B cell (primary cell): Measurements from ENCODE around the gene LCOR. TPM values are rescaled to one million over a fixed set of nuclear protein-coding genes. Genes with fewer than 3 reads are reported as not detected.

Source experiments
- ATAC-seq: fragments of 200-7000 bp; cut with Tn5 transposase; one replicate; pipeline ENCODE4 v1.10.0; 2021; ENCODE audit warnings: low read depth, mild to moderate bottlenecking, moderate number of reproducible peaks, moderate library complexity
- CTCF ChIA-PET: fragments of 350-600 bp; sonication (Branson Sonifier 250); formaldehyde crosslinking; loops from one replicate; lab custom pipeline; 2021; ENCODE audit warnings: antibody characterized with exemption, inconsistent platforms; lab: Charles Lee
- POLR2A ChIA-PET: fragments of 350-600 bp; sonication (Branson Sonifier 250); formaldehyde crosslinking; loops from one replicate; lab custom pipeline; 2021; ENCODE audit warnings: antibody characterized with exemption; lab: Charles Lee
- DNase-seq: peaks from one replicate; pipeline ENCODE4 v3.0.0; 2013
- H2AFZ ChIP-seq: 2 replicates; pipeline ENCODE4 v1.6.1; 2012; ENCODE audit warnings: mild to moderate bottlenecking, low read depth, low read length; ENCODE audit not compliant: insufficient read depth, poor library complexity, severe bottlenecking
- H3K27ac ChIP-seq, 2 donors: 1 replicate in 1 of 2; 2 replicates in 1 of 2; pipeline ENCODE4 v1.5.1; 2012 to 2013; ENCODE audit warnings: low read length in 2 of 2, mild to moderate bottlenecking in 2 of 2, moderate library complexity in 1 of 2
- H3K27me3 ChIP-seq, 4 experiments: fragments of 200-600 bp in 1 of 4; sonication (generic) in 1 of 4; replicated peaks in 1 of 4; 1 replicate in 2 of 4; 2 replicates in 2 of 4; pipeline versions ENCODE4 v1.6.1 to v1.7.0; 2013 to 2016; ENCODE audit warnings: low read length in 3 of 4, mild to moderate bottlenecking in 2 of 4, mixed read lengths in 1 of 4, moderate library complexity in 1 of 4; ENCODE audit not compliant: insufficient read depth in 4 of 4, control insufficient read depth in 3 of 4; ENCODE audit errors: control extremely low read depth in 1 of 4
- H3K36me3 ChIP-seq, 2 experiments: replicated peaks in 1 of 2; 1 replicate in 1 of 2; 2 replicates in 1 of 2; pipeline versions ENCODE4 v1.6.1 to v1.7.1; 2013; ENCODE audit warnings: low read length in 1 of 2; ENCODE audit not compliant: insufficient read depth in 2 of 2, control insufficient read depth in 1 of 2; ENCODE audit errors: control extremely low read depth in 1 of 2, extremely low read depth in 1 of 2
- H3K4me1 ChIP-seq, 2 donors: fragments of 200-600 bp in 1 of 2; sonication (generic) in 1 of 2; 1 replicate in 1 of 2; 2 replicates in 1 of 2; pipeline versions ENCODE4 v1.5.1 to v1.6.1; 2013 to 2017; ENCODE audit warnings: low read length in 2 of 2; ENCODE audit not compliant: control insufficient read depth in 2 of 2, insufficient read depth in 2 of 2
- H3K4me2 ChIP-seq: replicated peaks from 2 replicates; pipeline ENCODE3; 2012; ENCODE audit warnings: mild to moderate bottlenecking, low read depth, low read length; ENCODE audit not compliant: poor library complexity, severe bottlenecking
- H3K4me3 ChIP-seq, 5 experiments: fragments of 200-600 bp in 1 of 5; sonication (generic) in 1 of 5; 1 replicate in 3 of 5; 2 replicates in 2 of 5; pipeline versions ENCODE4 v1.5.1 to v1.7.0; 2011 to 2016; ENCODE audit warnings: low read length in 4 of 5, mild to moderate bottlenecking in 4 of 5, low read depth in 2 of 5, control low read depth in 1 of 5, moderate library complexity in 1 of 5; ENCODE audit not compliant: insufficient read depth in 1 of 5; ENCODE audit errors: control extremely low read depth in 1 of 5, extremely low read depth in 1 of 5
- H3K79me2 ChIP-seq: fragments of 200-600 bp; sonication (generic); one replicate; pipeline ENCODE4 v1.6.0; 2016; ENCODE audit warnings: low read length; ENCODE audit not compliant: control insufficient read depth, insufficient read depth
- H3K9ac ChIP-seq: fragments of 200-600 bp; sonication (generic); 2 replicates; pipeline ENCODE4 v1.6.1; 2017; ENCODE audit warnings: mild to moderate bottlenecking, low read length, moderate library complexity
- H3K9me3 ChIP-seq, 3 donors: one replicate each; pipeline versions ENCODE4 v1.6.1 to v1.7.1; 2013; ENCODE audit warnings: low read length in 2 of 3; ENCODE audit not compliant: control insufficient read depth in 2 of 3, insufficient read depth in 1 of 3; ENCODE audit errors: control extremely low read depth in 1 of 3
- H4K20me1 ChIP-seq: 2 replicates; pipeline ENCODE4 v1.6.0; 2012; ENCODE audit warnings: mild to moderate bottlenecking, low read length; ENCODE audit not compliant: insufficient read depth, control insufficient read depth, poor library complexity, severe bottlenecking
- H3K27ac Mint-ChIP-seq: one replicate; pipeline ENCODE4 v1.8.0; 2021; ENCODE audit warnings: mixed read lengths
- H3K27me3 Mint-ChIP-seq: one replicate; pipeline ENCODE4 v1.8.0; 2021; ENCODE audit warnings: mixed read lengths
- H3K4me1 Mint-ChIP-seq: one replicate; pipeline ENCODE4 v1.8.0; 2021; ENCODE audit warnings: mixed read lengths
- H3K4me3 Mint-ChIP-seq: one replicate; pipeline ENCODE4 v1.8.0; 2021; ENCODE audit warnings: mixed read lengths
- H3K9me3 Mint-ChIP-seq: one replicate; pipeline ENCODE4 v1.8.0; 2022; ENCODE audit warnings: mixed read lengths; ENCODE audit not compliant: insufficient read depth
- EZH2 ChIP-seq: IDR thresholded peaks from 2 replicates; pipeline ENCODE4 v1.6.1; 2012; ENCODE audit warnings: borderline replicate concordance, low read depth, mild to moderate bottlenecking, moderate library complexity, low read length; ENCODE audit not compliant: insufficient read depth, poor library complexity, severe bottlenecking
- WGBS: methylation state at CpG from one replicate; pipeline ENCODE4 v1.1.5; 2013; ENCODE audit warnings: missing lambda C conversion rate; ENCODE audit not compliant: insufficient coverage; 5-methylcytosine and 5-hydroxymethylcytosine counted together
- intact Hi-C: fragments of 100-400 bp; cut with micrococcal nuclease; formaldehyde crosslinking; loops from one replicate; pipeline ENCODE4 v1.10.0; 2022
- polyA plus RNA-seq: library from polyadenylated mRNA; depleted of rRNA; stranded (reverse); fragments of >200 nt; gene quantifications from 2 replicates; pipeline ENCODE4 v1.2.3, GENCODE V29; 2012
- total RNA-seq, 2 donors: library from RNA; stranded (reverse); fragments of 120-200 nt in 1 of 2; gene quantifications; 1 replicate in 1 of 2; 2 replicates in 1 of 2; pipeline versions ENCODE4 v1.2.3 to v1.2.4, GENCODE V29; 2013 to 2022
- TF ChIP-seq, protein P1 (sequence below): fragments of 200-600 bp; IDR thresholded peaks from one replicate; pipeline ENCODE4 v1.8.0; 2022; ENCODE audit warnings: antibody characterized with exemption, mild to moderate bottlenecking

Gene LCOR
- total and polyA plus RNA-seq, 2 donors (not counting 1 experiment from before 2014, with no cell fraction given): 5.1 to 70.0 TPM

DNA sequence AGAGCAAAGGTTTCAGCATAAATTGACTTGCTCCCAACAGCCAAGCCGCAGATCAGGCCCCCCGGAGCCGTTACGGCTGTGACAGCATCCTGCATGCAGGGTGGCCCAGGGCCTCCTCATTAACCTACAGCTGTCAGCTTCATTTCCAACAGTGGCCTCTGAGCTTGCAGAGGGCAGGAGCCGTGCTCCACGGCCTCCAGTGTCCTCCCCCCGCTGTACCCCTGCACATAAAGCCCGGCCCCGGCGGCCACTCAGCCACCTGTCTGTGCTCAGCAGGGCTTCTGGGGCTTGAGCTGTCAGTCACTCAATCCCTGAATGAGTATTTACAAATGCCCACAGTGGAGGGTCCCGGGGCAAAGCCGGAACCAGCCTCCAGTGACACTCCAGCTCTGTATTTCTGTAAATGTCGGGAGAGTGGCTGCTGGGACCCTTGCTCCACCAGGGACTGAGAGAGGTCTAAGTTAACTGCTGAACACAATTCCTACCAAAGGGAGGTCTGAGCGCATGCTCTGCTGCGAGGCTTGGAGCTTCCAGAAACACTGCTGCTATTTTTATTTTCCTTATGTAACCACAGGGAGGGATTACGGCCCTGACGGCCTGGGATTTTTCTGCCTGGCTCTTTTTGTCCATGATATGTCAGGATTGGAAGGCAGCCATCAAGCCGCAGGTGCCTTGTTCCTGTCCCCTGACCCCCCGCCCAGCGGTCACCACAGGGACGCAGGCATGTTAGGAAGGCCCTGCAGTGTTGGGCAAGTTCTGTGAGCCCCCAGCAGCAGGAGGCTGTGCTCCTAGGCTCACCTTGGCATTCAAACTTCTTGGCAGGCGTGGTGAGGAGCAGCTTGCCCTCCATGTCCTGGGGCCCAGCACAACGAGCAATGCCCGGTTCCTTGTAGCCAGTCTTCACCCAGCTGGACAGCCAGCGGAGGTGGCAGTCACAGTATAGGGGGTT lies 188.6 kb downstream of the LCOR start:
- ChIA-PET POLR2A (interaction anchor here (1.0 kb wide), 1 partner anchor 12 kb away, joined by 3 read pairs; no protein-coding TSS in a partner anchor), CTCF (interaction anchor here (1.2 kb wide), 1 partner anchor 16 kb away, joined by 4 read pairs; no protein-coding TSS in a partner anchor)
- Histone ChIP-seq H3K9me3 (no peaks in the 10 kb centered on the region), H4K20me1 (no peaks in the 10 kb centered on the region), H3K79me2 (no peaks in the 10 kb centered on the region), H3K27ac (no peak overlapping the region), H3K4me3 (no peak overlapping the region), H3K27me3 (peaks cover 0 to 3% (median 0%) of the 10 kb centered on the region in 4 experiments), H3K4me2 (no peak overlapping the region), H3K4me1 (peaks cover 4 to 15% of the 10 kb centered on the region in 2 donors), H3K9ac (no peak overlapping the region), H3K36me3 (no peaks in the 10 kb centered on the region), H2AFZ (no peak overlapping the region)
- H3K27me3 Mint-ChIP-seq: peaks cover 7% of the 10 kb centered on the region
- 96% methylated on average over 24 of the region's 25 CpGs for WGBS
- ATAC-seq: no peak
- intact Hi-C loops: loop anchor here (10.0 kb wide), 1 partner anchor 256 kb away; no protein-coding TSS in a partner anchor
- peaks cover 16% of the 10 kb centered on the region for H3K4me1 Mint-ChIP-seq
- no peak overlapping the region for H3K4me3 Mint-ChIP-seq
- H3K9me3 Mint-ChIP-seq: no peaks in the 10 kb centered on the region
- TF ChIP-seq EZH2: no peak
- DNase-seq: no peak
- H3K27ac Mint-ChIP-seq: no peak overlapping the region

DNA sequence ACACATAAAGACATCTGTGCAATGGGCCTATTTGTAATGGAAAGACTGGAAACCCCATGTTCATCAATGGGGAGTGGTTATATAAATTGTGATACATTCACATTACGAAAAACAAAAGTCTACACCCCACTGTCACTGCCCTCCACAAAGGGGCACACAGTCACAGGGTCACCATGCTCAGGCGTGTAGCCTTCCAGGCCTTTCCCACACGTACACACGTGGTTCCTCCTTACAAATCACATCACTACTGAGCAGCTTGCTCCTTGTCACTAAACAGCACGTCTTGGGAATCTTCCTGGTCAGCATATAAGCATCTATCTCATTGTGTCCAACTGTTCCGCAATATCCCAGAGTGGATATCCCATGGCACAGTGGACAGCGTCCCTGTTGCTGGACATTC lies 190.5 kb downstream of the LCOR start:
- Histone ChIP-seq H3K4me3 (no peak overlapping the region), H3K9ac (no peak overlapping the region), H3K27ac (no peak overlapping the region), H3K4me1 (peaks cover 0 to 4% of the 10 kb centered on the region in 2 donors), H3K9me3 (no peaks in the 10 kb centered on the region), H3K27me3 (peaks cover 0 to 3% (median 0%) of the 10 kb centered on the region in 4 experiments), H3K79me2 (no peaks in the 10 kb centered on the region), H3K36me3 (no peaks in the 10 kb centered on the region), H2AFZ (no peak overlapping the region), H3K4me2 (no peak overlapping the region), H4K20me1 (no peaks in the 10 kb centered on the region)
- no peak for ATAC-seq
- WGBS: 100% methylated on average over 6 of the region's 7 CpGs
- Mint-ChIP-seq H3K9me3 (no peaks in the 10 kb centered on the region), H3K4me3 (no peak overlapping the region), H3K27ac (no peak overlapping the region), H3K4me1 (peaks cover 8% of the 10 kb centered on the region), H3K27me3 (no peaks in the 10 kb centered on the region)
- ChIA-PET POLR2A (no interaction called here), CTCF (interaction anchor here (0.6 to 1.4 kb wide), 2 partner anchors 15 to 214 kb away, joined by 3 to 6 read pairs; no protein-coding TSS in a partner anchor)
- no peak for DNase-seq
- intact Hi-C loops: loop anchor here (10.0 kb wide), 1 partner anchor 258 kb away; no protein-coding TSS in a partner anchor
- TF ChIP-seq, protein P1, sequence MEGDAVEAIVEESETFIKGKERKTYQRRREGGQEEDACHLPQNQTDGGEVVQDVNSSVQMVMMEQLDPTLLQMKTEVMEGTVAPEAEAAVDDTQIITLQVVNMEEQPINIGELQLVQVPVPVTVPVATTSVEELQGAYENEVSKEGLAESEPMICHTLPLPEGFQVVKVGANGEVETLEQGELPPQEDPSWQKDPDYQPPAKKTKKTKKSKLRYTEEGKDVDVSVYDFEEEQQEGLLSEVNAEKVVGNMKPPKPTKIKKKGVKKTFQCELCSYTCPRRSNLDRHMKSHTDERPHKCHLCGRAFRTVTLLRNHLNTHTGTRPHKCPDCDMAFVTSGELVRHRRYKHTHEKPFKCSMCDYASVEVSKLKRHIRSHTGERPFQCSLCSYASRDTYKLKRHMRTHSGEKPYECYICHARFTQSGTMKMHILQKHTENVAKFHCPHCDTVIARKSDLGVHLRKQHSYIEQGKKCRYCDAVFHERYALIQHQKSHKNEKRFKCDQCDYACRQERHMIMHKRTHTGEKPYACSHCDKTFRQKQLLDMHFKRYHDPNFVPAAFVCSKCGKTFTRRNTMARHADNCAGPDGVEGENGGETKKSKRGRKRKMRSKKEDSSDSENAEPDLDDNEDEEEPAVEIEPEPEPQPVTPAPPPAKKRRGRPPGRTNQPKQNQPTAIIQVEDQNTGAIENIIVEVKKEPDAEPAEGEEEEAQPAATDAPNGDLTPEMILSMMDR: no peak
